ENCODE results near the gene PRRG4. TPM values are rescaled to one million over a fixed set of nuclear protein-coding genes. Genes with fewer than 3 reads are reported as not detected.

The PRRG4 gene
- polyA plus RNA-seq, 1 donor (not counting 4 experiments of a cell fraction or from before 2014, with no cell fraction given): 10.0 TPM

- no peak overlapping the region for H3K9ac ChIP-seq (ENCODE audit: control insufficient read depth, extremely low read depth, insufficient read depth, low read length)
- FAIRE-seq (no peak), DNase-seq (ENCODE audit: low read depth, low spot score) (no peak)
- no peaks in the 10 kb centered on the region for H3K9me1 ChIP-seq (ENCODE audit: control insufficient read depth, extremely low read depth, insufficient read depth, low read length)
- H3K27ac ChIP-seq (ENCODE audit: control insufficient read depth, insufficient read depth, low read length): no peak overlapping the region
- H4K20me1 ChIP-seq (ENCODE audit: control insufficient read depth, extremely low read depth, insufficient read depth, low read length): no peaks in the 10 kb centered on the region
- no peak for TF ChIP-seq CTCF (optimal IDR thresholded peaks at IDR 0.05 in 1 of 3, IDR thresholded peaks at IDR 0.05 in 1 of 3, conservative IDR thresholded peaks at IDR 0.05 in 1 of 3; ENCODE audit: extremely low read depth in 1 of 3, insufficient read depth in 2 of 3, low read length in 3 of 3)
- no peak for TF ChIP-seq EZH2 (IDR thresholded peaks at IDR 0.05; ENCODE audit: low read length)
- peaks cover 0 to 2% of the 10 kb centered on the region in 2 experiments for H3K36me3 ChIP-seq (ENCODE audit: control insufficient read depth in 2 of 2, extremely low read depth in 1 of 2, insufficient read depth in 2 of 2, low read length in 2 of 2)
- no peak overlapping the region for H2AFZ ChIP-seq (ENCODE audit: control insufficient read depth, low read length)
- H3K4me1 ChIP-seq (ENCODE audit: control insufficient read depth, extremely low read depth, insufficient read depth, low read length): peaks cover 9% of the 10 kb centered on the region
- dilution Hi-C loops (cut with MboI; ENCODE audit: extremely low pct_ligation_motif_present, low sequenced_read_pairs): no loop called here
- H3K79me2 ChIP-seq (ENCODE audit: control insufficient read depth, insufficient read depth, low read length): no peaks in the 10 kb centered on the region
- H3K4me2 ChIP-seq (ENCODE audit: control insufficient read depth, extremely low read depth, insufficient read depth, low read depth, low read length): no peak overlapping the region
- H3K4me3 ChIP-seq (ENCODE audit: control insufficient read depth in 2 of 3, extremely low read depth in 1 of 3, insufficient read depth in 2 of 3, low read depth in 1 of 3, low read length in 3 of 3): no peak overlapping the region
- no peaks in the 10 kb centered on the region for H3K27me3 ChIP-seq (ENCODE audit: control insufficient read depth, extremely low read depth, insufficient read depth, low read length)
- H3K9me3 ChIP-seq (ENCODE audit: control insufficient read depth, low read depth, low read length): no peaks in the 10 kb centered on the region
These were observed 20.0 kb downstream of the PRRG4 start for GRCh38 chr11:32849761-32850160.

- Histone ChIP-seq H3K4me2 (ENCODE audit: control insufficient read depth, extremely low read depth, insufficient read depth, low read depth, low read length) (no peak overlapping the region), H4K20me1 (ENCODE audit: control insufficient read depth, extremely low read depth, insufficient read depth, low read length) (no peaks in the 10 kb centered on the region), H3K27me3 (ENCODE audit: control insufficient read depth, extremely low read depth, insufficient read depth, low read length) (no peaks in the 10 kb centered on the region), H3K36me3 (ENCODE audit: control insufficient read depth in 2 of 2, extremely low read depth in 1 of 2, insufficient read depth in 2 of 2, low read length in 2 of 2) (peaks cover 0 to 3% of the 10 kb centered on the region in 2 experiments), H2AFZ (ENCODE audit: control insufficient read depth, low read length) (no peak overlapping the region), H3K4me3 (ENCODE audit: control insufficient read depth in 2 of 3, extremely low read depth in 1 of 3, insufficient read depth in 2 of 3, low read depth in 1 of 3, low read length in 3 of 3) (no peak overlapping the region), H3K79me2 (ENCODE audit: control insufficient read depth, insufficient read depth, low read length) (no peaks in the 10 kb centered on the region), H3K4me1 (ENCODE audit: control insufficient read depth, extremely low read depth, insufficient read depth, low read length) (peaks cover 9% of the 10 kb centered on the region), H3K9me1 (ENCODE audit: control insufficient read depth, extremely low read depth, insufficient read depth, low read length) (no peaks in the 10 kb centered on the region), H3K9me3 (ENCODE audit: control insufficient read depth, low read depth, low read length) (no peaks in the 10 kb centered on the region), H3K9ac (ENCODE audit: control insufficient read depth, extremely low read depth, insufficient read depth, low read length) (no peak overlapping the region), H3K27ac (ENCODE audit: control insufficient read depth, insufficient read depth, low read length) (no peak overlapping the region)
- FAIRE-seq: no peak
- dilution Hi-C loops (cut with MboI; ENCODE audit: extremely low pct_ligation_motif_present, low sequenced_read_pairs): no loop called here
- no peak for DNase-seq (ENCODE audit: low read depth, low spot score)
- TF ChIP-seq EZH2 (IDR thresholded peaks at IDR 0.05; ENCODE audit: low read length) (no peak), CTCF (optimal IDR thresholded peaks at IDR 0.05 in 1 of 3, IDR thresholded peaks at IDR 0.05 in 1 of 3, conservative IDR thresholded peaks at IDR 0.05 in 1 of 3; ENCODE audit: extremely low read depth in 1 of 3, insufficient read depth in 2 of 3, low read length in 3 of 3) (no peak)
These were observed 21.5 kb downstream of the PRRG4 start for GRCh38 chr11:32851251-32851650.
